NB4 (cell line): Measurements from ENCODE around the gene APOBEC3B.

ENCODE experiments used
- MYC ChIP-seq: IDR thresholded peaks from 2 replicates; pipeline ENCODE4 v1.6.1; 2011; ENCODE audit warnings: low read depth, low read length
- POLR2A ChIP-seq: IDR thresholded peaks from 2 replicates; pipeline ENCODE4 v1.6.1; 2011; ENCODE audit warnings: mild to moderate bottlenecking; ENCODE audit not compliant: insufficient read length; ENCODE audit errors: extremely low read depth
- TF ChIP-seq, protein P1 (sequence below): IDR thresholded peaks from one replicate; pipeline ENCODE4 v1.5.1; 2012; ENCODE audit warnings: low read depth, low read length

DNA sequence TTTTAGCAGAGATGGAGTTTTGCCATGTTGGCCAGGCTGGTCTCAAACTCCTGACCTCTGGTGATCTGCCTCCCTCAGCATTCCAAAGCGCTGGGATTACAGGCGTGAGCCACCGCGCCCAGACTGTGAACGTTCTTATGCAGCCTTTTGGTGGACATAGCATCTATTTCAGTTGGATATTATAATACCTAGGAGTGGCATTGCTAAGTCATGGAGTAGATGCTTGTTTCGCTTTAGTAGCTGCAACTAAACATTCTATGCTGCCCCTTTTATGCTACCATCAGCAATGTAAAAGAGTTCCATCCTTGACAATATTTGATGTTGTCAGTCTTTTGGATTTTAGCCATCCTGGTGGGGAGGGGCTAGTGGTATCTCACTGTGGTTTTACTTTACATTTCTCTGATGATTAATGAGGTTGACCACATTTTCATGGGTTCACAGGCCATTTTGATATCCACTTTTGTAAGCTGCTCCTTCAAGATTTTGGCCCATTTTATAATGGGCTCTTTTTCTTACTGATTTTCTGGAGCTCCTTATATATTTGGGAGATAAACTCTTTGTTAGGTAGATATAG, 41.2 kb upstream of the APOBEC3B start:
- TF ChIP-seq, protein P1, sequence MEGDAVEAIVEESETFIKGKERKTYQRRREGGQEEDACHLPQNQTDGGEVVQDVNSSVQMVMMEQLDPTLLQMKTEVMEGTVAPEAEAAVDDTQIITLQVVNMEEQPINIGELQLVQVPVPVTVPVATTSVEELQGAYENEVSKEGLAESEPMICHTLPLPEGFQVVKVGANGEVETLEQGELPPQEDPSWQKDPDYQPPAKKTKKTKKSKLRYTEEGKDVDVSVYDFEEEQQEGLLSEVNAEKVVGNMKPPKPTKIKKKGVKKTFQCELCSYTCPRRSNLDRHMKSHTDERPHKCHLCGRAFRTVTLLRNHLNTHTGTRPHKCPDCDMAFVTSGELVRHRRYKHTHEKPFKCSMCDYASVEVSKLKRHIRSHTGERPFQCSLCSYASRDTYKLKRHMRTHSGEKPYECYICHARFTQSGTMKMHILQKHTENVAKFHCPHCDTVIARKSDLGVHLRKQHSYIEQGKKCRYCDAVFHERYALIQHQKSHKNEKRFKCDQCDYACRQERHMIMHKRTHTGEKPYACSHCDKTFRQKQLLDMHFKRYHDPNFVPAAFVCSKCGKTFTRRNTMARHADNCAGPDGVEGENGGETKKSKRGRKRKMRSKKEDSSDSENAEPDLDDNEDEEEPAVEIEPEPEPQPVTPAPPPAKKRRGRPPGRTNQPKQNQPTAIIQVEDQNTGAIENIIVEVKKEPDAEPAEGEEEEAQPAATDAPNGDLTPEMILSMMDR: no peak
- TF ChIP-seq MYC (no peak), POLR2A (no peak)
